Spinal cord (tissue), 10 donors: ENCODE data around the gene NEURL1. TPM values are rescaled to one million over a fixed set of nuclear protein-coding genes. Genes with fewer than 3 reads are reported as not detected.

Experiments
- DNase-seq, 6 donors: peaks; one replicate each; pipeline versions ENCODE4 v3.0.0 to v3.0.0-alpha.2; 2013 to 2015; ENCODE audit warnings: low spot score in 6 of 6, low read depth in 4 of 6
- H3K27ac ChIP-seq: one replicate; pipeline ENCODE4 v1.5.1; 2013; ENCODE audit warnings: low read depth, low read length, control low read depth
- H3K27me3 ChIP-seq: one replicate; pipeline ENCODE4 v1.6.1; 2013; ENCODE audit warnings: low read length; ENCODE audit not compliant: control insufficient read depth, insufficient read depth
- H3K36me3 ChIP-seq: one replicate; pipeline ENCODE4 v1.6.1; 2013; ENCODE audit warnings: low read length; ENCODE audit not compliant: control insufficient read depth, insufficient read depth
- H3K4me1 ChIP-seq: one replicate; pipeline ENCODE4 v1.6.1; 2013; ENCODE audit warnings: low read length; ENCODE audit not compliant: control insufficient read depth, insufficient read depth
- H3K4me3 ChIP-seq: one replicate; pipeline ENCODE4 v1.5.1; 2013; ENCODE audit warnings: low read depth, low read length, control low read depth
- H3K9me3 ChIP-seq: one replicate; pipeline ENCODE4 v1.6.1; 2013; ENCODE audit warnings: low read length; ENCODE audit not compliant: control insufficient read depth, insufficient read depth
- WGBS: methylation state at CpG from one replicate; pipeline ENCODE4 v1.1.5; 2013; ENCODE audit warnings: missing lambda C conversion rate; ENCODE audit not compliant: insufficient coverage; 5-methylcytosine and 5-hydroxymethylcytosine counted together
- polyA plus RNA-seq, 2 donors: library from polyadenylated mRNA; unstranded; fragments of 120-200 nt; gene quantifications; one replicate each; pipeline ENCODE4 v1.2.1, GENCODE V29; 2013; ENCODE audit not compliant: insufficient read length in 2 of 2
- total RNA-seq, 2 donors: library from RNA; depleted of rRNA in 1 of 2; stranded (reverse); fragments of 120-200 nt in 1 of 2; fragments of >200 nt in 1 of 2; gene quantifications; one replicate each; pipeline versions ENCODE4 v1.2.3 to v1.2.4, GENCODE V29; 2013 to 2014
- donor health status: healthy.

Gene NEURL1
- total and polyA plus RNA-seq, 4 donors, result 7.3 to 34.8 (median 18.2) TPM

DNA sequence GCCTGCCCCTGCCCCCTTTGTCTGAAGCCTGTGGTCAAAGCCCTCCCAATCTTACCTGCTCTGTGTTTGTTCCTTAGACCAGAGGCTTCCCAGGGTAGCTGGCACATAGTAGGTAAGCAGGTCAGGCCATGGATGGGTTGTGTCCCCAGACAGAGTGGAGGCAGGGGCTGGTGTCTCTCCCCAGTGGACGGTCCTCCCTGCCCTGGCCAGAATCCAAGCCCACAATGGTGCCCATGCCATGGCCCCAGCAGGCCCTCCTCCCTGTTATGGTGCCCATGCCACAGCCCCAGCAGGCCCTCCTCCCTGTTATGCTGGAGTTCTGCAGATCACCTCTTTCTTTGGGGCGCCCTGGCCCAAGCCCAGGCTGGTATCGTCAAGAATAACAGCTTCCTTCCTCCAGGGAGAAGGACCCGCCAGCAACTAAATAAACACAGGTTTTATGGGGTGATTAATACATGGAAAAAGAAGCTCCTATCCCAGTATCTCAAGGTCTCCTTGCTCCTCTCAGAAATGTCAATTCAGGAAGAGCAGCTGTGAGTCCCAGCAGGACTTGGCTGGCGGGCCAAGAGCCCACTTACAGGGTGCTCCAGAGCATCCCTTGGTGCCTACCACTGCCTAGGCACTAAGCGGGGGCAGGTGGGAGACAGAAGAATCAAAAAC is 82.0 kb downstream of the NEURL1 start:
- Histone ChIP-seq H3K36me3 (peaks cover 29% of the 10 kb centered on the region), H3K9me3 (no peaks in the 10 kb centered on the region), H3K4me3 (no peak overlapping the region), H3K27me3 (no peaks in the 10 kb centered on the region), H3K27ac (no peak overlapping the region), H3K4me1 (no peaks in the 10 kb centered on the region)
- no peak for DNase-seq
- 87% methylated on average over 3 of the region's 6 CpGs for WGBS

GRCh38 chr10:103576076-103576471 is 82.6 kb downstream of the NEURL1 start:
- WGBS, result 100% methylated on average over 1 of the region's 1 CpG

DNA sequence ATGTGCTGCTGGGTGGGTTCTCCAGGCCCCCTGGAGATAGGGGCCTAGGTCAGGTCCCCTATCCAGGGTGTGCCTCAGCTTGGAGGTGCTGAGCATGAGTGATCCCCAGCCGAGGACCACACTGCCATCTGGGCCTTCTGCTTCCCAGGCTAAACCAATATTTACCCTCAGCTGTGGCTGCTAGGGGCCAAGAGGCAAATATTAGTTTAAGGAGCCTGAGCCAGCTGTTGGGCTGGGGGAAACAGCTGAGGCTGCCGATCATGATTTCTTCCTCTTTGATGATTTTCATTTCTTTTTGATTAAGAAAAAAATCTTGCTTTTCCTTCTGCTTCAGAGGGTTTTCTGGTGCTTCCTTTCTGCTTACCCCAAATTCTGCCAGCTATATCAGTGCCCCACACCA is 83.4 kb downstream of the NEURL1 start:
- no peak overlapping the region for H3K4me3 ChIP-seq
- peaks cover 1% of the 10 kb centered on the region for H3K4me1 ChIP-seq
- no peak overlapping the region for H3K27ac ChIP-seq
- H3K27me3 ChIP-seq, result no peaks in the 10 kb centered on the region
- DNase-seq, result no peak
- H3K36me3 ChIP-seq, result peaks cover 16% of the 10 kb centered on the region
- H3K9me3 ChIP-seq, result no peaks in the 10 kb centered on the region
- WGBS, result no CpG with 5 or more reads among the region's 2 CpGs

More at GRCh38 chr10:103576076-103576471, 82.6 kb downstream of the NEURL1 start:
- Histone ChIP-seq H3K4me3 (no peak overlapping the region), H3K4me1 (no peaks in the 10 kb centered on the region), H3K27me3 (no peaks in the 10 kb centered on the region), H3K27ac (no peak overlapping the region), H3K36me3 (peaks cover 24% of the 10 kb centered on the region), H3K9me3 (no peaks in the 10 kb centered on the region)
- DNase-seq, result no peak

- Histone ChIP-seq H3K27ac (no peak overlapping the region), H3K4me3 (no peak overlapping the region), H3K27me3 (no peaks in the 10 kb centered on the region), H3K36me3 (peaks cover 12% of the 10 kb centered on the region), H3K9me3 (no peaks in the 10 kb centered on the region), H3K4me1 (peaks cover 6% of the 10 kb centered on the region)
- 75% methylated on average over 14 of the region's 15 CpGs for WGBS
- DNase-seq, result no peak
These were observed 85.4 kb downstream of the NEURL1 start for GRCh38 chr10:103578782-103579382.

GRCh38 chr10:103580011-103580410 is 86.5 kb downstream of the NEURL1 start:
- Histone ChIP-seq H3K4me1 (peaks cover 6% of the 10 kb centered on the region), H3K36me3 (peaks cover 11% of the 10 kb centered on the region), H3K27ac (no peak overlapping the region), H3K9me3 (no peaks in the 10 kb centered on the region), H3K4me3 (no peak overlapping the region), H3K27me3 (peaks cover 4% of the 10 kb centered on the region)
- no peak for DNase-seq
- whole genome bisulfite sequencing, result 94% methylated on average over 5 of the region's 7 CpGs

- no peak overlapping the region for H3K4me3 ChIP-seq
- peaks cover 12% of the 10 kb centered on the region for H3K36me3 ChIP-seq
- H3K27ac ChIP-seq, result no peak overlapping the region
- peaks cover 4% of the 10 kb centered on the region for H3K27me3 ChIP-seq
- peaks cover 6% of the 10 kb centered on the region for H3K4me1 ChIP-seq
- 40% methylated on average over 5 of the region's 7 CpGs for WGBS
- H3K9me3 ChIP-seq, result no peaks in the 10 kb centered on the region
- DNase-seq, result peak in 1 of 6 donors; percentile 29
These were observed 86.9 kb downstream of the NEURL1 start for GRCh38 chr10:103580430-103580829.

- Histone ChIP-seq H3K4me1 (peaks cover 6% of the 10 kb centered on the region), H3K36me3 (peaks cover 12% of the 10 kb centered on the region)
These were observed 88.0 kb downstream of the NEURL1 start for GRCh38 chr10:103581499-103581898.

GRCh38 chr10:103582331-103583123 is 89.0 kb downstream of the NEURL1 start:
- peaks cover 4% of the 10 kb centered on the region for H3K27me3 ChIP-seq
- H3K4me3 ChIP-seq, result no peak overlapping the region
- WGBS, result 86% methylated on average over 7 of the region's 13 CpGs
- peaks cover 6% of the 10 kb centered on the region for H3K4me1 ChIP-seq
- peak in 2 of 6 donors; percentile 6 to 28 for DNase-seq
- no peak overlapping the region for H3K27ac ChIP-seq
- H3K9me3 ChIP-seq, result no peaks in the 10 kb centered on the region
- peaks cover 12% of the 10 kb centered on the region for H3K36me3 ChIP-seq

More at GRCh38 chr10:103581499-103581898, 88.0 kb downstream of the NEURL1 start:
- Histone ChIP-seq H3K27me3 (peaks cover 4% of the 10 kb centered on the region), H3K27ac (no peak overlapping the region), H3K4me3 (no peak overlapping the region), H3K9me3 (no peaks in the 10 kb centered on the region)
- DNase-seq, result no peak

GRCh38 chr10:103583871-103584215 is 90.3 kb downstream of the NEURL1 start:
- Histone ChIP-seq H3K27ac (no peak overlapping the region), H3K9me3 (no peaks in the 10 kb centered on the region), H3K4me1 (peaks cover 6% of the 10 kb centered on the region), H3K27me3 (peaks cover 4% of the 10 kb centered on the region), H3K4me3 (no peak overlapping the region), H3K36me3 (peaks cover 13% of the 10 kb centered on the region)
- peak in 1 of 6 donors; percentile 3 for DNase-seq
- WGBS, result 78% methylated on average over 5 of the region's 8 CpGs
